Lower leg skin (tissue), 3 donors: ENCODE data around the gene PPP1R12B.

Experiments used
- CTCF ChIP-seq, 3 donors: fragments of 450-650 bp; IDR thresholded peaks; one replicate each; pipeline ENCODE4 v1.5.1; 2016; ENCODE audit warnings: antibody characterized with exemption in 3 of 3, mild to moderate bottlenecking in 3 of 3, moderate library complexity in 2 of 3
- POLR2A ChIP-seq, 2 donors: fragments of 450-650 bp; IDR thresholded peaks; one replicate each; pipeline ENCODE4 v1.6.1; 2016 to 2017; ENCODE audit warnings: antibody characterized with exemption in 2 of 2, mild to moderate bottlenecking in 1 of 2, moderate library complexity in 1 of 2

DNA sequence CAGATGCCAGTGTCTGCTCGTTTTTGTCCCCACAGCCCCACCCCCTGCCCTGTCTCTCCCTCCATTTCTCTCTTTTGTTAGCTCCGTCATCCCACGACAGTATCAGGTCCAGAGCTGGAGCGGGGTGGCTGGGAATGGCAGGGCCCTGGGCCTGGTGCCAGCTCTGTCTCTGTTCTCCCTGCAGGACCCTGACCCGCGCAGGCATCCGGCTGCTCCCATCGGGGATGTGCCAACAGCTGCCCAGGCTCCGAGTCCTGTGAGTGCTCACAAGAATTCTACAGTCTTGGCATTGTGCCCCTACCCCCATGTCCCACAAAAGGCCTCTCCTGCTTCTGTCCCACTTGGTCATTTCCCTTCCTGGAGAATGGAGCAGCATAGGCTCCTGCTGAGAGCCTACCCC, 44.1 kb upstream of the PPP1R12B start:
- no peak for TF ChIP-seq CTCF (IDR thresholded peaks at IDR 0.05)
- TF ChIP-seq POLR2A (IDR thresholded peaks at IDR 0.05) = no peak
